HG02981 (cell line): ENCODE results near the gene DUSP10.

Experiments used
- ATAC-seq: cut with Tn5 transposase; IDR thresholded peaks from one replicate; pipeline ENCODE4 v1.9.1; 2021; ENCODE audit warnings: mild to moderate bottlenecking, moderate library complexity; ENCODE audit not compliant: unreplicated experiment

DUSP10 gene

GRCh38 chr1:221741703-221742554 is at the start of gene DUSP10:
TSS of gene DUSP10 (minus strand) at chr1:221742089. CDS start at chr1:221739744, 2,345 bp downstream.
- peak; percentile 85 for ATAC-seq

GRCh38 chr1:221788466-221788865 is 46.6 kb upstream of the DUSP10 start:
- no peak for ATAC-seq

GRCh38 chr1:221786647-221787046 is 44.8 kb upstream of the DUSP10 start:
- no peak for ATAC-seq

- ATAC-seq = peak; percentile 36
Observed at GRCh38 chr1:221783936-221784335, 42.0 kb upstream of the DUSP10 start.

- ATAC-seq = no peak
Observed at GRCh38 chr1:221783437-221783836, 41.5 kb upstream of the DUSP10 start.

GRCh38 chr1:221782970-221783369 is 41.1 kb upstream of the DUSP10 start:
- no peak for ATAC-seq

GRCh38 chr1:221782477-221782876 is 40.6 kb upstream of the DUSP10 start:
- no peak for ATAC-seq

GRCh38 chr1:221781102-221781755 is 39.3 kb upstream of the DUSP10 start:
- no peak for ATAC-seq

GRCh38 chr1:221780175-221780574 is 38.3 kb upstream of the DUSP10 start:
- ATAC-seq = no peak

- ATAC-seq = no peak
Observed at GRCh38 chr1:221779771-221780170, 37.9 kb upstream of the DUSP10 start.

- ATAC-seq = peak; percentile 26
Observed at GRCh38 chr1:221778535-221779142, 36.8 kb upstream of the DUSP10 start.

- ATAC-seq = peak; percentile 31
Observed at GRCh38 chr1:221778125-221778524, 36.2 kb upstream of the DUSP10 start.

GRCh38 chr1:221777431-221778072 is 35.7 kb upstream of the DUSP10 start:
- ATAC-seq = peak; percentile 57

GRCh38 chr1:221776495-221777301 is 34.8 kb upstream of the DUSP10 start:
- peak; percentile 28 for ATAC-seq

- no peak for ATAC-seq
Observed at GRCh38 chr1:221775206-221775605, 33.3 kb upstream of the DUSP10 start.

GRCh38 chr1:221774054-221774842 is 32.4 kb upstream of the DUSP10 start:
- ATAC-seq = no peak

GRCh38 chr1:221773383-221773782 is 31.5 kb upstream of the DUSP10 start:
- no peak for ATAC-seq

- ATAC-seq = no peak
Observed at GRCh38 chr1:221772117-221772516, 30.2 kb upstream of the DUSP10 start.

- no peak for ATAC-seq
Observed at GRCh38 chr1:221768444-221769066, 26.7 kb upstream of the DUSP10 start.
